GM23338 (cell line): Measurements from ENCODE around the gene SMG9. TPM values are rescaled to one million over a fixed set of nuclear protein-coding genes. Genes with fewer than 3 reads are reported as not detected.

Experiments used
- ATAC-seq: fragments of 200-7000 bp; cut with Tn5 transposase; 3 replicates; pipeline ENCODE4 v1.9.1; 2020
- DNase-seq: peaks from one replicate; pipeline ENCODE4 v3.0.0-alpha.2; 2015; ENCODE audit warnings: low spot score
- H2AFZ ChIP-seq: fragments of 200-600 bp; sonication (generic); 2 replicates; pipeline ENCODE4 v1.8.0; 2016; ENCODE audit warnings: antibody characterized with exemption, mild to moderate bottlenecking, moderate library complexity
- H3F3A ChIP-seq: fragments of 200-600 bp; sonication (generic); replicated peaks from 2 replicates; pipeline ENCODE4 v1.8.0; 2017; ENCODE audit warnings: antibody characterized with exemption, mixed run types, low read depth
- H3K27ac ChIP-seq: fragments of 200-600 bp; sonication (generic); 2 replicates; pipeline ENCODE4 v1.6.1; 2016; ENCODE audit warnings: low read depth
- H3K27me3 ChIP-seq: fragments of 200-600 bp; sonication (generic); 2 replicates; pipeline ENCODE4 v1.8.0; 2016; ENCODE audit warnings: mild to moderate bottlenecking, mixed run types, moderate library complexity; ENCODE audit not compliant: insufficient read depth
- H3K36me3 ChIP-seq: fragments of 200-600 bp; sonication (generic); 2 replicates; pipeline ENCODE4 v1.8.0; 2016; ENCODE audit warnings: mild to moderate bottlenecking; ENCODE audit not compliant: insufficient read depth
- H3K4me1 ChIP-seq: fragments of 200-600 bp; sonication (generic); 2 replicates; pipeline ENCODE4 v1.8.0; 2016; ENCODE audit warnings: mild to moderate bottlenecking, moderate library complexity; ENCODE audit not compliant: insufficient read depth
- H3K4me2 ChIP-seq: fragments of 200-600 bp; sonication (generic); 2 replicates; pipeline ENCODE4 v1.7.1; 2017; ENCODE audit warnings: mixed run types
- H3K4me3 ChIP-seq: fragments of 200-600 bp; sonication (generic); 2 replicates; pipeline ENCODE4 v1.6.1; 2016; ENCODE audit warnings: mixed run types
- H3K79me2 ChIP-seq: fragments of 200-600 bp; sonication (generic); replicated peaks from 2 replicates; pipeline ENCODE4 v1.8.0; 2017; ENCODE audit warnings: mild to moderate bottlenecking; ENCODE audit not compliant: insufficient read depth
- H3K9me2 ChIP-seq: fragments of 200-600 bp; sonication (generic); 2 replicates; pipeline ENCODE4 v1.8.0; 2017; ENCODE audit not compliant: insufficient read depth
- H4K20me1 ChIP-seq: fragments of 200-600 bp; sonication (generic); replicated peaks from 2 replicates; pipeline ENCODE4 v1.8.0; 2017; ENCODE audit warnings: mild to moderate bottlenecking; ENCODE audit not compliant: insufficient read depth
- H3K27ac Mint-ChIP-seq: 2 replicates; pipeline ENCODE4 v1.8.0; 2020; ENCODE audit warnings: inconsistent platforms, mild to moderate bottlenecking, moderate library complexity, mixed read lengths
- H3K27me3 Mint-ChIP-seq: 3 replicates; pipeline ENCODE4 v1.8.0; 2022; ENCODE audit warnings: low read depth, mild to moderate bottlenecking, moderate library complexity, mixed read lengths, inconsistent platforms; ENCODE audit not compliant: insufficient read depth, poor library complexity
- H3K36me3 Mint-ChIP-seq: 3 replicates; pipeline ENCODE4 v1.8.0; 2021; ENCODE audit warnings: low read depth, mild to moderate bottlenecking, inconsistent platforms, moderate library complexity, mixed read lengths
- H3K4me1 Mint-ChIP-seq: 3 replicates; pipeline ENCODE4 v1.8.0; 2020; ENCODE audit warnings: mild to moderate bottlenecking, inconsistent platforms, mixed read lengths
- H3K4me3 Mint-ChIP-seq: 3 replicates; pipeline ENCODE4 v1.8.0; 2021; ENCODE audit warnings: moderate library complexity, mild to moderate bottlenecking, inconsistent platforms, mixed read lengths
- H3K9me3 Mint-ChIP-seq: 3 replicates; pipeline ENCODE4 v1.8.0; 2020; ENCODE audit warnings: moderate library complexity, mild to moderate bottlenecking, inconsistent platforms, mixed read lengths
- CREB1 ChIP-seq: fragments of 250-450 bp; sonication (Bioruptor Pico); IDR thresholded peaks from 2 replicates; pipeline ENCODE4 v1.5.0; 2020; ENCODE audit warnings: low read depth, mild to moderate bottlenecking, moderate library complexity
- CTCF ChIP-seq, 2 experiments: fragments of 200-600 bp in 1 of 2; sonication (generic) in 1 of 2; conservative IDR thresholded peaks; 2 replicates each; pipeline versions ENCODE4 v1.5.1 to v1.6.1; 2016 to 2017; ENCODE audit warnings: antibody characterized with exemption in 2 of 2, low read depth in 2 of 2, mild to moderate bottlenecking in 2 of 2, moderate library complexity in 1 of 2
- EZH2 ChIP-seq: fragments of 200-600 bp; sonication (generic); IDR thresholded peaks from one replicate; pipeline ENCODE4 v1.8.0; 2017; ENCODE audit warnings: antibody characterized with exemption, mild to moderate bottlenecking, low read depth; ENCODE audit not compliant: unreplicated experiment
- JUNB ChIP-seq: IDR thresholded peaks from one replicate; pipeline ENCODE4 v1.6.1; 2016; ENCODE audit warnings: antibody characterized with exemption; ENCODE audit not compliant: unreplicated experiment
- NANOG ChIP-seq: IDR thresholded peaks from 2 replicates; pipeline ENCODE4 v1.6.1; 2016; ENCODE audit warnings: antibody characterized with exemption, borderline replicate concordance
- POLR2AphosphoS5 ChIP-seq: IDR thresholded peaks from 2 replicates; pipeline ENCODE4 v1.6.1; 2016; ENCODE audit warnings: antibody characterized with exemption, low read depth
- STAT1 ChIP-seq: IDR thresholded peaks from one replicate; pipeline ENCODE4 v1.6.1; 2016; ENCODE audit warnings: antibody characterized with exemption; ENCODE audit not compliant: unreplicated experiment
- ZNF114 ChIP-seq: fragments of 250-450 bp; sonication (Bioruptor Pico); IDR thresholded peaks from 2 replicates; pipeline ENCODE4 v1.5.0; 2020; ENCODE audit warnings: mild to moderate bottlenecking, moderate library complexity
- ZNF331 ChIP-seq: fragments of 250-450 bp; sonication (Bioruptor Pico); IDR thresholded peaks from 2 replicates; pipeline ENCODE4 v1.5.0; 2020; ENCODE audit warnings: low read depth, mild to moderate bottlenecking, moderate library complexity
- polyA plus RNA-seq: library from polyadenylated mRNA; unstranded; fragments of >200 nt; fragmentation: Nextera tagmentation; extraction: Ambion mirVana; gene quantifications from 2 replicates; pipeline ENCODE4 v1.2.1, GENCODE V29; 2016
- total RNA-seq: library from RNA; depleted of rRNA; stranded (reverse); fragments of >200 nt; shearing (Covaris generic); gene quantifications from 2 replicates; pipeline ENCODE4 v1.2.3, GENCODE V29; 2014
- TF ChIP-seq, protein P1 (sequence below): fragments of 250-450 bp; sonication (Bioruptor Pico); IDR thresholded peaks from 2 replicates; pipeline ENCODE4 v1.5.0; 2020; ENCODE audit warnings: mild to moderate bottlenecking, moderate library complexity
- TF ChIP-seq, protein P2 (sequence below): IDR thresholded peaks from 2 replicates; pipeline ENCODE4 v1.6.1; 2016; ENCODE audit warnings: antibody characterized with exemption
- TF ChIP-seq, protein P3 (sequence below): IDR thresholded peaks from one replicate; pipeline ENCODE4 v1.6.1; 2018; ENCODE audit warnings: antibody characterized with exemption; ENCODE audit not compliant: unreplicated experiment

SMG9 gene
- total and polyA plus RNA-seq, 2 experiments from 2014 or later, result 13.2 to 14.0 TPM

DNA sequence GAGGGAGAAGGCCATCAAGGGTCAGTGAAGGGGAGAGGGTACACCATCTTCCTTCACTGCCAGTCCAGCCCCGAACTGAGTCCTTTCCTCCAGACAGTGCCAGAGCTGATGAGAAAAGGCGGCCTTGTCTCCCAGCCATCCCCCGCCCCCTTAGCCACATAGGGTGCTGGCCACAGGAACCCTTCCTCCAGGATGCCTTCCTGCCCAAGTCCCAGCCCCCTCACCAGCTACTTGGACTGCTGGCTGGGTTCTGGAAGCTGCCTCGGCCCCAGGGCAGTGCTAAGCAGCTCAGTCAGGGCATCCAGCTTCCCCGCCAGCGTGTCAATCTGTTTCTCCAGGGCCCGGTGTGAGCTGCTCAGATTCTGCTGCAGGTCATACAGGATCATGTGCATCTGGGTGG lies 12.6 kb upstream of the SMG9 start (continued):
- TF ChIP-seq, protein P1, sequence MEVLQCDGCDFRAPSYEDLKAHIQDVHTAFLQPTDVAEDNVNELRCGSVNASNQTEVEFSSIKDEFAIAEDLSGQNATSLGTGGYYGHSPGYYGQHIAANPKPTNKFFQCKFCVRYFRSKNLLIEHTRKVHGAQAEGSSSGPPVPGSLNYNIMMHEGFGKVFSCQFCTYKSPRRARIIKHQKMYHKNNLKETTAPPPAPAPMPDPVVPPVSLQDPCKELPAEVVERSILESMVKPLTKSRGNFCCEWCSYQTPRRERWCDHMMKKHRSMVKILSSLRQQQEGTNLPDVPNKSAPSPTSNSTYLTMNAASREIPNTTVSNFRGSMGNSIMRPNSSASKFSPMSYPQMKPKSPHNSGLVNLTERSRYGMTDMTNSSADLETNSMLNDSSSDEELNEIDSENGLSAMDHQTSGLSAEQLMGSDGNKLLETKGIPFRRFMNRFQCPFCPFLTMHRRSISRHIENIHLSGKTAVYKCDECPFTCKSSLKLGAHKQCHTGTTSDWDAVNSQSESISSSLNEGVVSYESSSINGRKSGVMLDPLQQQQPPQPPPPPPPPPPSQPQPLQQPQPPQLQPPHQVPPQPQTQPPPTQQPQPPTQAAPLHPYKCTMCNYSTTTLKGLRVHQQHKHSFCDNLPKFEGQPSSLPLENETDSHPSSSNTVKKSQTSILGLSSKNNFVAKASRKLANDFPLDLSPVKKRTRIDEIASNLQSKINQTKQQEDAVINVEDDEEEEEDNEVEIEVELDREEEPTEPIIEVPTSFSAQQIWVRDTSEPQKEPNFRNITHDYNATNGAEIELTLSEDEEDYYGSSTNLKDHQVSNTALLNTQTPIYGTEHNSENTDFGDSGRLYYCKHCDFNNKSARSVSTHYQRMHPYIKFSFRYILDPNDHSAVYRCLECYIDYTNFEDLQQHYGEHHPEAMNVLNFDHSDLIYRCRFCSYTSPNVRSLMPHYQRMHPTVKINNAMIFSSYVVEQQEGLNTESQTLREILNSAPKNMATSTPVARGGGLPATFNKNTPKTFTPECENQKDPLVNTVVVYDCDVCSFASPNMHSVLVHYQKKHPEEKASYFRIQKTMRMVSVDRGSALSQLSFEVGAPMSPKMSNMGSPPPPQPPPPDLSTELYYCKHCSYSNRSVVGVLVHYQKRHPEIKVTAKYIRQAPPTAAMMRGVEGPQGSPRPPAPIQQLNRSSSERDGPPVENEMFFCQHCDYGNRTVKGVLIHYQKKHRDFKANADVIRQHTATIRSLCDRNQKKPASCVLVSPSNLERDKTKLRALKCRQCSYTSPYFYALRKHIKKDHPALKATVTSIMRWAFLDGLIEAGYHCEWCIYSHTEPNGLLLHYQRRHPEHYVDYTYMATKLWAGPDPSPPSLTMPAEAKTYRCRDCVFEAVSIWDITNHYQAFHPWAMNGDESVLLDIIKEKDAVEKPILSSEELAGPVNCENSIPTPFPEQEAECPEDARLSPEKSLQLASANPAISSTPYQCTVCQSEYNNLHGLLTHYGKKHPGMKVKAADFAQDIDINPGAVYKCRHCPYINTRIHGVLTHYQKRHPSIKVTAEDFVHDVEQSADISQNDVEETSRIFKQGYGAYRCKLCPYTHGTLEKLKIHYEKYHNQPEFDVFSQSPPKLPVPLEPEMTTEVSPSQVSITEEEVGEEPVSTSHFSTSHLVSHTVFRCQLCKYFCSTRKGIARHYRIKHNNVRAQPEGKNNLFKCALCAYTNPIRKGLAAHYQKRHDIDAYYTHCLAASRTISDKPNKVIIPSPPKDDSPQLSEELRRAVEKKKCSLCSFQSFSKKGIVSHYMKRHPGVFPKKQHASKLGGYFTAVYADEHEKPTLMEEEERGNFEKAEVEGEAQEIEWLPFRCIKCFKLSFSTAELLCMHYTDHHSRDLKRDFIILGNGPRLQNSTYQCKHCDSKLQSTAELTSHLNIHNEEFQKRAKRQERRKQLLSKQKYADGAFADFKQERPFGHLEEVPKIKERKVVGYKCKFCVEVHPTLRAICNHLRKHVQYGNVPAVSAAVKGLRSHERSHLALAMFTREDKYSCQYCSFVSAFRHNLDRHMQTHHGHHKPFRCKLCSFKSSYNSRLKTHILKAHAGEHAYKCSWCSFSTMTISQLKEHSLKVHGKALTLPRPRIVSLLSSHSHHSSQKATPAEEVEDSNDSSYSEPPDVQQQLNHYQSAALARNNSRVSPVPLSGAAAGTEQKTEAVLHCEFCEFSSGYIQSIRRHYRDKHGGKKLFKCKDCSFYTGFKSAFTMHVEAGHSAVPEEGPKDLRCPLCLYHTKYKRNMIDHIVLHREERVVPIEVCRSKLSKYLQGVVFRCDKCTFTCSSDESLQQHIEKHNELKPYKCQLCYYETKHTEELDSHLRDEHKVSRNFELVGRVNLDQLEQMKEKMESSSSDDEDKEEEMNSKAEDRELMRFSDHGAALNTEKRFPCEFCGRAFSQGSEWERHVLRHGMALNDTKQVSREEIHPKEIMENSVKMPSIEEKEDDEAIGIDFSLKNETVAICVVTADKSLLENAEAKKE (CRISPR knock-in tag), result no peak
- TF ChIP-seq CREB1 (CRISPR knock-in tag), result no peak

- H3K4me3 ChIP-seq, result no peak overlapping the region
- H3K4me1 ChIP-seq, result no peaks in the 10 kb centered on the region
- H3K9me2 ChIP-seq, result no peaks in the 10 kb centered on the region
- TF ChIP-seq, protein P2, sequence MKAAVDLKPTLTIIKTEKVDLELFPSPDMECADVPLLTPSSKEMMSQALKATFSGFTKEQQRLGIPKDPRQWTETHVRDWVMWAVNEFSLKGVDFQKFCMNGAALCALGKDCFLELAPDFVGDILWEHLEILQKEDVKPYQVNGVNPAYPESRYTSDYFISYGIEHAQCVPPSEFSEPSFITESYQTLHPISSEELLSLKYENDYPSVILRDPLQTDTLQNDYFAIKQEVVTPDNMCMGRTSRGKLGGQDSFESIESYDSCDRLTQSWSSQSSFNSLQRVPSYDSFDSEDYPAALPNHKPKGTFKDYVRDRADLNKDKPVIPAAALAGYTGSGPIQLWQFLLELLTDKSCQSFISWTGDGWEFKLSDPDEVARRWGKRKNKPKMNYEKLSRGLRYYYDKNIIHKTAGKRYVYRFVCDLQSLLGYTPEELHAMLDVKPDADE, result no peak
- TF ChIP-seq EZH2, result no peak
- no peak for TF ChIP-seq CREB1 (CRISPR knock-in tag)
- TF ChIP-seq ZNF114 (CRISPR knock-in tag), result no peak
- no peak for TF ChIP-seq NANOG
- no peak for TF ChIP-seq POLR2AphosphoS5
- TF ChIP-seq, protein P3, sequence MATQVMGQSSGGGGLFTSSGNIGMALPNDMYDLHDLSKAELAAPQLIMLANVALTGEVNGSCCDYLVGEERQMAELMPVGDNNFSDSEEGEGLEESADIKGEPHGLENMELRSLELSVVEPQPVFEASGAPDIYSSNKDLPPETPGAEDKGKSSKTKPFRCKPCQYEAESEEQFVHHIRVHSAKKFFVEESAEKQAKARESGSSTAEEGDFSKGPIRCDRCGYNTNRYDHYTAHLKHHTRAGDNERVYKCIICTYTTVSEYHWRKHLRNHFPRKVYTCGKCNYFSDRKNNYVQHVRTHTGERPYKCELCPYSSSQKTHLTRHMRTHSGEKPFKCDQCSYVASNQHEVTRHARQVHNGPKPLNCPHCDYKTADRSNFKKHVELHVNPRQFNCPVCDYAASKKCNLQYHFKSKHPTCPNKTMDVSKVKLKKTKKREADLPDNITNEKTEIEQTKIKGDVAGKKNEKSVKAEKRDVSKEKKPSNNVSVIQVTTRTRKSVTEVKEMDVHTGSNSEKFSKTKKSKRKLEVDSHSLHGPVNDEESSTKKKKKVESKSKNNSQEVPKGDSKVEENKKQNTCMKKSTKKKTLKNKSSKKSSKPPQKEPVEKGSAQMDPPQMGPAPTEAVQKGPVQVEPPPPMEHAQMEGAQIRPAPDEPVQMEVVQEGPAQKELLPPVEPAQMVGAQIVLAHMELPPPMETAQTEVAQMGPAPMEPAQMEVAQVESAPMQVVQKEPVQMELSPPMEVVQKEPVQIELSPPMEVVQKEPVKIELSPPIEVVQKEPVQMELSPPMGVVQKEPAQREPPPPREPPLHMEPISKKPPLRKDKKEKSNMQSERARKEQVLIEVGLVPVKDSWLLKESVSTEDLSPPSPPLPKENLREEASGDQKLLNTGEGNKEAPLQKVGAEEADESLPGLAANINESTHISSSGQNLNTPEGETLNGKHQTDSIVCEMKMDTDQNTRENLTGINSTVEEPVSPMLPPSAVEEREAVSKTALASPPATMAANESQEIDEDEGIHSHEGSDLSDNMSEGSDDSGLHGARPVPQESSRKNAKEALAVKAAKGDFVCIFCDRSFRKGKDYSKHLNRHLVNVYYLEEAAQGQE, result no peak
- TF ChIP-seq JUNB, result no peak
- TF ChIP-seq ZNF331 (CRISPR knock-in tag), result no peak
- no peak for TF ChIP-seq CTCF (conservative IDR thresholded peaks at IDR 0.05; ENCODE audit: low read depth in 2 of 2)
- no peak for TF ChIP-seq STAT1
- H3K27me3 Mint-ChIP-seq, result peaks cover 23% of the 10 kb centered on the region
- no peak overlapping the region for H2AFZ ChIP-seq
- H3K79me2 ChIP-seq, result no peaks in the 10 kb centered on the region
- H3K27me3 ChIP-seq, result peaks cover 3% of the 10 kb centered on the region
- H3F3A ChIP-seq, result no peaks in the 10 kb centered on the region
- no peaks in the 10 kb centered on the region for H4K20me1 ChIP-seq
- H3K9me3 Mint-ChIP-seq, result no peaks in the 10 kb centered on the region
- no peak overlapping the region for H3K4me3 Mint-ChIP-seq
- H3K36me3 Mint-ChIP-seq, result no peaks in the 10 kb centered on the region
- no peak overlapping the region for H3K27ac ChIP-seq
- no peak overlapping the region for H3K27ac Mint-ChIP-seq
- no peak overlapping the region for H3K4me2 ChIP-seq
- H3K4me1 Mint-ChIP-seq, result peaks cover 13% of the 10 kb centered on the region; the same call in 1 of the 3 replicates
- ATAC-seq (peak; percentile 20), DNase-seq (no peak)
- H3K36me3 ChIP-seq, result no peaks in the 10 kb centered on the region
Measured at GRCh38 chr19:43766755-43767043, 11.9 kb upstream of the SMG9 start.
